ENCODE data around the gene PIK3C2B. TPM values are rescaled to one million over a fixed set of nuclear protein-coding genes. Genes with fewer than 3 reads are reported as not detected.
A peak's percentile ranks its signal among the peaks of the same experiment; 100 is the strongest.

Gene PIK3C2B
- total RNA-seq, 4 donors from 2014 or later, result 61.9 to 181 (median 88.8) TPM

- Histone ChIP-seq H3K36me3 (no peaks in the 10 kb centered on the region), H3K27ac (peak overlapping the region; percentile 51 to 76 (median 70)), H3K4me1 (peaks cover 52 to 74% (median 60%) of the 10 kb centered on the region in 4 donors), H3K4me3 (no peak overlapping the region), H3K9me3 (no peaks in the 10 kb centered on the region), H3K27me3 (no peaks in the 10 kb centered on the region)
- in situ Hi-C loops (cut with MboI; ENCODE audit: low pct_ligation_motif_present in 1 of 4, low pct_unique_long_range_greater_than_20kb in 1 of 4, low sequenced_read_pairs in 3 of 4), result no loop called here
- intact Hi-C loops (cut with DNase I; ENCODE audit: low total_unique reads), result no loop called here
- 60 to 68% methylated on average over 5 to 7 of the region's 7 CpGs for WGBS, 2 donors (ENCODE audit: low coverage in 1 of 2)
- no peak for TF ChIP-seq POLR2AphosphoS5 (IDR thresholded peaks at IDR 0.05)
- no peak for DNase-seq
These were observed 16.3 kb downstream of the PIK3C2B start for GRCh38 chr1:204478172-204478899.

DNA sequence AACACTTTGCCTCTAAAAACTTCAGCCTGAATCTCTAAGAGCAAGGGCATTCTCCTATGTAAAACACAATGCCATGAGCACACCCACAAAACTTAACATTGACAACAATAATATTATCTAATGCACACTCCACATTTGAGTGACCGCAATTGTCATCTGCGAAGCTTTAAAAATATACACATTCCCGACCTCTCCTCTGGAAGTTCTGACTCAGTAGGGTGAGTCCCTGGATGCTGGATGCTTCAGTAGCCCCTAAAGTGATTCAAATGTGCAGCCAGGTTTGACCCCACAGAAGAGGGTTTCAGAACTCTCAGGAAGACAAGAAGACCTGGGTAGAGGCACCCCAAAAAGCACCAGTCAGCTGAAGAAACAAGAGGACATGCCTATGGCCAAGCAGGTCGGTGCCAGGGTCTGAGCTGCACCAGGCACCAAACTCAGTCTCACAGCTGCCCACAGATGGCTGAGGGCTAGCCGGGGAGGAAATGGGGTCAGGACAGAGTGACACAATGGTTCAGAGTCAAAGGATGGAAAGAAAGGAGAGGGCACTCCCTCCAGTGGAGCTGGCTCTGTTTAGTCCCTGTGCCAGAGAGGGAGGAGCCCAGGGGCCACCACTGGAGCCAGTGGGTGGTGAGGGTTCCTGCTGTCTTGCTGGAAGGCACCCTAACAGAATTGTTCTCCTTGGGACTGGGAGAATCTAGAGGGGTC, 17.4 kb downstream of the PIK3C2B start:
- WGBS, 2 donors (ENCODE audit: low coverage in 1 of 2), result 63% methylated on average over 5 of the region's 5 CpGs; no CpG with 5 or more reads in 1 of the 2 donors
- Histone ChIP-seq H3K27ac (peak overlapping the region in 3 of 4 donors; percentile 34 to 72 (median 67)), H3K27me3 (no peaks in the 10 kb centered on the region), H3K4me1 (peaks cover 47 to 73% (median 56%) of the 10 kb centered on the region in 4 donors), H3K36me3 (no peaks in the 10 kb centered on the region), H3K4me3 (no peak overlapping the region), H3K9me3 (no peaks in the 10 kb centered on the region)
- intact Hi-C loops (cut with DNase I; ENCODE audit: low total_unique reads), result no loop called here
- no peak for TF ChIP-seq POLR2A (IDR thresholded peaks at IDR 0.05)
- peak in 1 of 3 donors; percentile 16 for TF ChIP-seq POLR2AphosphoS5 (IDR thresholded peaks at IDR 0.05)
- in situ Hi-C loops (cut with MboI; ENCODE audit: low pct_ligation_motif_present in 1 of 4, low pct_unique_long_range_greater_than_20kb in 1 of 4, low sequenced_read_pairs in 3 of 4), result no loop called here
- peak; percentile 55 for DNase-seq

DNA sequence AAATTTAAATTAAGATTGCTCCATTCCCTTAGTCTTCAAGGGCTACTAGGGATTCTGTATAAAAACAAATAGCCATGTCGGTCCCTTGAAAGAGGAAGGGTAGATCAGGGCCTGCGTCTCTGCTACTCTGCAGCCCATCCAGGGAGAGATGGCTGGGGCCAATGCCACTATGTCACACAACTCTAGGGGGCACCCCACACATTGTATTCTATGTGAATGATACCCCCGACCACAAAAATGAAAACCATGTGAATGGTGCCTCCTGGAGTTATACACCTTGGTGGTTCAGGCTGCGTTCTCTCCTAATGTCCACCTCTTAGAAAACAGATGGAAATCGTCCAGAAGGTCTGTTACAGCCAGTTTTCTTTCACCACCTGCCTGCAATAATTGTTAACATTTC, 18.0 kb downstream of the PIK3C2B start:
- no peak for TF ChIP-seq POLR2AphosphoS5 (IDR thresholded peaks at IDR 0.05)
- TF ChIP-seq, protein P1, sequence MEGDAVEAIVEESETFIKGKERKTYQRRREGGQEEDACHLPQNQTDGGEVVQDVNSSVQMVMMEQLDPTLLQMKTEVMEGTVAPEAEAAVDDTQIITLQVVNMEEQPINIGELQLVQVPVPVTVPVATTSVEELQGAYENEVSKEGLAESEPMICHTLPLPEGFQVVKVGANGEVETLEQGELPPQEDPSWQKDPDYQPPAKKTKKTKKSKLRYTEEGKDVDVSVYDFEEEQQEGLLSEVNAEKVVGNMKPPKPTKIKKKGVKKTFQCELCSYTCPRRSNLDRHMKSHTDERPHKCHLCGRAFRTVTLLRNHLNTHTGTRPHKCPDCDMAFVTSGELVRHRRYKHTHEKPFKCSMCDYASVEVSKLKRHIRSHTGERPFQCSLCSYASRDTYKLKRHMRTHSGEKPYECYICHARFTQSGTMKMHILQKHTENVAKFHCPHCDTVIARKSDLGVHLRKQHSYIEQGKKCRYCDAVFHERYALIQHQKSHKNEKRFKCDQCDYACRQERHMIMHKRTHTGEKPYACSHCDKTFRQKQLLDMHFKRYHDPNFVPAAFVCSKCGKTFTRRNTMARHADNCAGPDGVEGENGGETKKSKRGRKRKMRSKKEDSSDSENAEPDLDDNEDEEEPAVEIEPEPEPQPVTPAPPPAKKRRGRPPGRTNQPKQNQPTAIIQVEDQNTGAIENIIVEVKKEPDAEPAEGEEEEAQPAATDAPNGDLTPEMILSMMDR (IDR thresholded peaks at IDR 0.05), result no peak
- no peak for TF ChIP-seq POLR2A (IDR thresholded peaks at IDR 0.05)
- TF ChIP-seq EP300 (IDR thresholded peaks at IDR 0.05; ENCODE audit: low read depth), result no peak
- no peaks in the 10 kb centered on the region for H3K9me3 ChIP-seq
- WGBS, 2 donors (ENCODE audit: low coverage in 1 of 2), result 68 to 78% methylated on average over 5 of the region's 5 CpGs
- intact Hi-C loops (cut with DNase I; ENCODE audit: low total_unique reads) (no loop called here), in situ Hi-C loops (cut with MboI; ENCODE audit: low pct_ligation_motif_present in 1 of 4, low pct_unique_long_range_greater_than_20kb in 1 of 4, low sequenced_read_pairs in 3 of 4) (no loop called here)
- H3K27ac ChIP-seq, result peak overlapping the region in 1 of 4 donors; percentile 36
- peaks cover 42 to 70% (median 52%) of the 10 kb centered on the region in 4 donors for H3K4me1 ChIP-seq
- no peak for DNase-seq
- H3K27me3 ChIP-seq, result no peaks in the 10 kb centered on the region
- no peak overlapping the region for H3K4me3 ChIP-seq
- H3K36me3 ChIP-seq, result no peaks in the 10 kb centered on the region

GRCh38 chr1:204475656-204476432, 18.8 kb downstream of the PIK3C2B start:
- TF ChIP-seq POLR2AphosphoS5 (IDR thresholded peaks at IDR 0.05) (no peak), POLR2A (IDR thresholded peaks at IDR 0.05) (no peak), EP300 (IDR thresholded peaks at IDR 0.05; ENCODE audit: low read depth) (no peak)
- TF ChIP-seq, protein P1 (IDR thresholded peaks at IDR 0.05), result no peak
- no peak overlapping the region for H3K4me3 ChIP-seq
- 70 to 72% methylated on average over 5 to 9 of the region's 9 CpGs for WGBS, 2 donors (ENCODE audit: low coverage in 1 of 2)
- no peaks in the 10 kb centered on the region for H3K36me3 ChIP-seq
- in situ Hi-C loops (cut with MboI; ENCODE audit: low pct_ligation_motif_present in 1 of 4, low pct_unique_long_range_greater_than_20kb in 1 of 4, low sequenced_read_pairs in 3 of 4), result no loop called here
- no peaks in the 10 kb centered on the region for H3K9me3 ChIP-seq
- intact Hi-C loops (cut with DNase I; ENCODE audit: low total_unique reads), result no loop called here
- peaks cover 36 to 64% (median 48%) of the 10 kb centered on the region in 4 donors for H3K4me1 ChIP-seq
- DNase-seq, result no peak
- peak overlapping the region in 1 of 4 donors; percentile 3 for H3K27ac ChIP-seq
- H3K27me3 ChIP-seq, result no peaks in the 10 kb centered on the region

Measured in transverse colon (tissue), 4 donors.